ENCODE measurements around the gene GALNT14. TPM values are rescaled to one million over a fixed set of nuclear protein-coding genes. Genes with fewer than 3 reads are reported as not detected.

The GALNT14 gene
- total and polyA plus RNA-seq, 9 donors, result 0.28 to 9.8 (median 1.6) TPM; not detected in 3

DNA sequence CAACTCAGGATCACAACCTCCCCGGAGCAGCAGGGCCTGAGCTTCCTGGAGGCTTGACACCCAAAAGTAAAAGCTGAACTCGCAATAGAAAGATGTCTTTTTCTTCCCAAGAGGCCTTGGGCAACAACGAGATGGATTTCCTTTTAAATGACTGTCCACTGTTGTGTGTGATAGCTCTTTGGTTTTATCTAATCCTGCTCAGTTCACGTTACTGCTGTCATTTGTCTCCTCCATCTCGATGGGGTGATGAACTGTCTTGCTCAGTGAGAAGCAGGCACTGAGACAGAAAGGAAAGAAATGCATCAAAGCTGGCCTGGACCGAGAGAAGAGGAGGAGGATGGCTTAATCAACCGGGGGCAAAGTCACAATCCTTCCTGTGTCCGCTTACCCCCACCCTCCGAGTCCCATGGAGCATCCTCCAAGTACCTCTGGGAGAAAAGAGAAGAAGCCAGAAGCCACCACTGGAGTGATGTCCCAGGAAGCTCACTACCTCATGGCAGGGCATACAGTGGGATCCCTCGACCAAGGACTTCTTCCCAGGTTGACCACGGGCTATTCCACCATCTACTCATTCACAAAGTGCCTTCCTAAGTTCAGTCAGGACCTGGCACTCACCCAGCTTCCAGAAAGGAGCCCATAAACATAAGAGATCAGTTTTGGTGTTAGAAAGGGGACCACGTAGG is 68.5 kb downstream of the GALNT14 start:
- WGBS, 3 donors, result 61 to 73% (median 67%) methylated on average over 12 of the region's 12 CpGs
- no peak overlapping the region for H3K4me3 ChIP-seq
- DNase-seq, result no peak
- H3K27ac ChIP-seq, result no peak overlapping the region
- no peaks in the 10 kb centered on the region for H3K36me3 ChIP-seq
- H3K4me1 ChIP-seq (ENCODE audit: insufficient read depth), result no peaks in the 10 kb centered on the region
- TF ChIP-seq, protein P1, sequence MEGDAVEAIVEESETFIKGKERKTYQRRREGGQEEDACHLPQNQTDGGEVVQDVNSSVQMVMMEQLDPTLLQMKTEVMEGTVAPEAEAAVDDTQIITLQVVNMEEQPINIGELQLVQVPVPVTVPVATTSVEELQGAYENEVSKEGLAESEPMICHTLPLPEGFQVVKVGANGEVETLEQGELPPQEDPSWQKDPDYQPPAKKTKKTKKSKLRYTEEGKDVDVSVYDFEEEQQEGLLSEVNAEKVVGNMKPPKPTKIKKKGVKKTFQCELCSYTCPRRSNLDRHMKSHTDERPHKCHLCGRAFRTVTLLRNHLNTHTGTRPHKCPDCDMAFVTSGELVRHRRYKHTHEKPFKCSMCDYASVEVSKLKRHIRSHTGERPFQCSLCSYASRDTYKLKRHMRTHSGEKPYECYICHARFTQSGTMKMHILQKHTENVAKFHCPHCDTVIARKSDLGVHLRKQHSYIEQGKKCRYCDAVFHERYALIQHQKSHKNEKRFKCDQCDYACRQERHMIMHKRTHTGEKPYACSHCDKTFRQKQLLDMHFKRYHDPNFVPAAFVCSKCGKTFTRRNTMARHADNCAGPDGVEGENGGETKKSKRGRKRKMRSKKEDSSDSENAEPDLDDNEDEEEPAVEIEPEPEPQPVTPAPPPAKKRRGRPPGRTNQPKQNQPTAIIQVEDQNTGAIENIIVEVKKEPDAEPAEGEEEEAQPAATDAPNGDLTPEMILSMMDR (IDR thresholded peaks at IDR 0.05), result no peak
- TF ChIP-seq POLR2A (IDR thresholded peaks at IDR 0.05), result no peak
- TF ChIP-seq EP300 (IDR thresholded peaks at IDR 0.05), result no peak
- intact Hi-C loops (cut with DNase I), result no loop called here
- no peaks in the 10 kb centered on the region for H3K9me3 ChIP-seq
- H3K27me3 ChIP-seq, result no peaks in the 10 kb centered on the region

DNA sequence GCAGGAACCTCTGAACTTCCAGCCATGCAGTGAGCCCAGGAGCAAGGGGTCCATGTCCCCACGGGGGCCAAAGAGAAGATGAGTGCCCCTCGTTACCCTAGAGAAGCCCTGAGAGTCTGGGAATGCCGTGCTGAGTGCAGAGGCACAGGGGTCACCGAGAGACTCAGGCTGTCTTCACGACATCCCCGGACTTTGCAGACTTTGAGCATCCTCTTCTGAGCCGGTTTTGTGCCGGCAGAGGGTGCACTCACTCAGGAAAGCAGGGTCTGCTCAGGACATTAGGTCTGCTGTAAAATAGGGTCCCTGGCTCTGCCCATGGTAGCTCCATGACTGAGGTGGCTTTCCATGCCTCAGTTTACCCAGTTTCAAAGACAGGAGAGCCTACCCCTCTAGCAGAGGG is 71.0 kb downstream of the GALNT14 start:
- Histone ChIP-seq H3K36me3 (no peaks in the 10 kb centered on the region), H3K9me3 (no peaks in the 10 kb centered on the region), H3K27ac (no peak overlapping the region), H3K27me3 (no peaks in the 10 kb centered on the region), H3K4me3 (no peak overlapping the region), H3K4me1 (ENCODE audit: insufficient read depth) (no peaks in the 10 kb centered on the region)
- 52 to 58% (median 57%) methylated on average over 8 of the region's 8 CpGs for WGBS, 3 donors
- TF ChIP-seq, protein P1 (IDR thresholded peaks at IDR 0.05), result no peak
- TF ChIP-seq POLR2A (IDR thresholded peaks at IDR 0.05), result no peak
- no peak for TF ChIP-seq EP300 (IDR thresholded peaks at IDR 0.05)
- DNase-seq, result no peak
- intact Hi-C loops (cut with DNase I), result no loop called here

DNA sequence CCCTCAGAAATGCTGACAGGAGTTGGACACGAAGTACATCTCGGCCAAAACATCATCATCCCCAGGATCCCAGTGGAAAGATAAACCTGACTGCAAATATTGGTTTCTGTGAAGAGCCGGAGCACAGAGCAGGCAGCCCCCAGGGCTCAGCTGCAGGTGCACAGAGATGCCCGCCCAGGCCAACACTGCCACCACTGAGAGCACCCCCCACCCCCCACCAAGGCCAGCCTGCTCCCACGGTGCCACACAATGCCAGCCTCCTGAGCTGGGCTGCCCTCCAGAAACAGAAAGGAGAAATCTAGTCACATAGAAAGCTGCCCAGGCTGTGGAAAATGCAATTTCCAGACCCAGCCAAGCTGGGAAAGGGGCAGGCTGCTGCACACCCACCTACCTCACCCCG is 71.7 kb downstream of the GALNT14 start:
- WGBS, 3 donors, result 30 to 47% (median 42%) methylated on average over 6 of the region's 6 CpGs
- TF ChIP-seq EP300 (IDR thresholded peaks at IDR 0.05) (no peak), POLR2A (IDR thresholded peaks at IDR 0.05) (no peak)
- TF ChIP-seq, protein P1 (IDR thresholded peaks at IDR 0.05), result no peak
- no peaks in the 10 kb centered on the region for H3K36me3 ChIP-seq

DNA sequence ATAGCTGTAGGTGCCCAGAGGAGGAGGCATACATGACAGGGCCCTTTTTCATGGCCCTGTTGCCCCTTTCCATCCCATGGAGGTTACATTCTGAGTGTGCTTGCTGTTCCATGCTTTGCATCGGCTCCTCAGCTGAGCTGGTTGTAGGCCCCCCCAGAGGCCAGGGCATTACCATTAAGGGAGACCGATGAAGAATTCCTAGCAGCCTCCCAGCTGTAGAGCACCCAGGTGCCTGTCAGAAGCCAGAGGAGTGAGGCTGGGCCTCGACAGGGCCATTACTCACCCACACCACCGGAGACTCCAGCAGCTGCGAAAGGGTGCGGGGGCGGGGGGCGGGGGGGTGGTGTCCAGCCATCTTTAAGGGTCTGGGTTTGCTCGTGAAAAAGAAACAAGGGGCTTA is 72.2 kb downstream of the GALNT14 start:
- H3K27me3 ChIP-seq, result no peaks in the 10 kb centered on the region
- no peaks in the 10 kb centered on the region for H3K4me1 ChIP-seq (ENCODE audit: insufficient read depth)
- no peak for DNase-seq
- H3K9me3 ChIP-seq, result no peaks in the 10 kb centered on the region
- no peak overlapping the region for H3K4me3 ChIP-seq
- no peak for TF ChIP-seq EP300 (IDR thresholded peaks at IDR 0.05)
- TF ChIP-seq POLR2A (IDR thresholded peaks at IDR 0.05), result no peak
- TF ChIP-seq, protein P1 (IDR thresholded peaks at IDR 0.05), result no peak
- 22 to 27% (median 26%) methylated on average over 9 of the region's 9 CpGs for WGBS, 3 donors
- H3K36me3 ChIP-seq, result no peaks in the 10 kb centered on the region
- intact Hi-C loops (cut with DNase I), result no loop called here
- no peak overlapping the region for H3K27ac ChIP-seq

More for the DNA sequence above, 71.7 kb downstream of the GALNT14 start:
- Histone ChIP-seq H3K4me3 (no peak overlapping the region), H3K4me1 (ENCODE audit: insufficient read depth) (no peaks in the 10 kb centered on the region), H3K27me3 (no peaks in the 10 kb centered on the region), H3K27ac (no peak overlapping the region), H3K9me3 (no peaks in the 10 kb centered on the region)
- intact Hi-C loops (cut with DNase I), result no loop called here
- no peak for DNase-seq

Data from ovary (tissue), 9 donors.